ENCODE results near the gene KLC1. TPM values are rescaled to one million over a fixed set of nuclear protein-coding genes. Genes with fewer than 3 reads are reported as not detected.

The KLC1 gene
- total RNA-seq, 2 donors from 2014 or later = 185 to 201 TPM

- DNase-seq (ENCODE audit: low spot score) = no peak
- Histone ChIP-seq H3K4me3 (no peak overlapping the region), H3K27me3 (no peaks in the 10 kb centered on the region), H3K27ac (no peak overlapping the region), H3K36me3 (peaks cover 70% of the 10 kb centered on the region), H3K9me3 (no peaks in the 10 kb centered on the region), H3K4me1 (peaks cover 0 to 22% of the 10 kb centered on the region in 2 donors)
- TF ChIP-seq, protein P1, sequence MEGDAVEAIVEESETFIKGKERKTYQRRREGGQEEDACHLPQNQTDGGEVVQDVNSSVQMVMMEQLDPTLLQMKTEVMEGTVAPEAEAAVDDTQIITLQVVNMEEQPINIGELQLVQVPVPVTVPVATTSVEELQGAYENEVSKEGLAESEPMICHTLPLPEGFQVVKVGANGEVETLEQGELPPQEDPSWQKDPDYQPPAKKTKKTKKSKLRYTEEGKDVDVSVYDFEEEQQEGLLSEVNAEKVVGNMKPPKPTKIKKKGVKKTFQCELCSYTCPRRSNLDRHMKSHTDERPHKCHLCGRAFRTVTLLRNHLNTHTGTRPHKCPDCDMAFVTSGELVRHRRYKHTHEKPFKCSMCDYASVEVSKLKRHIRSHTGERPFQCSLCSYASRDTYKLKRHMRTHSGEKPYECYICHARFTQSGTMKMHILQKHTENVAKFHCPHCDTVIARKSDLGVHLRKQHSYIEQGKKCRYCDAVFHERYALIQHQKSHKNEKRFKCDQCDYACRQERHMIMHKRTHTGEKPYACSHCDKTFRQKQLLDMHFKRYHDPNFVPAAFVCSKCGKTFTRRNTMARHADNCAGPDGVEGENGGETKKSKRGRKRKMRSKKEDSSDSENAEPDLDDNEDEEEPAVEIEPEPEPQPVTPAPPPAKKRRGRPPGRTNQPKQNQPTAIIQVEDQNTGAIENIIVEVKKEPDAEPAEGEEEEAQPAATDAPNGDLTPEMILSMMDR (IDR thresholded peaks at IDR 0.05) = no peak
These were observed 55.5 kb downstream of the KLC1 start for GRCh38 chr14:103684471-103684870.

DNA sequence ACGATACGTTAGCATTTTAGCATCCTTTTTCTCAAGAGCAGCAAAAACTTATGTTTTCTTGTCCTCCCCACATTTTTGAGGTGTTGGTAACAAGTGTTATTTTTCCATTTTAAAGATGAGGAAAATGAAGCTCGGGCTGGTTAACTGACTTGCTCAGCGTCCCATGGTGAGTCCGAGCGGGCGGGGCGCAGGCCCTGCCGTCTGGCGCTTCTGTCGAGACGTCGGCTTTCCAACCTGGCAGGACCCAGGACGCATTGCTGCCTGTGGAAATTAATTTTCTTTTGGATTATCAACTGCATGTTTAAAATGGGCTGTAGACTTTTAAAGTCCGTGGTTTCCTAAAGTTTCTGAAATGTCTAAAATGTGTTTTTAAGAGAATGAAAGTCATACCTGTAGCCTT lies 55.9 kb downstream of the KLC1 start:
- peaks cover 0 to 21% of the 10 kb centered on the region in 2 donors for H3K4me1 ChIP-seq
- no peak overlapping the region for H3K27ac ChIP-seq
- peaks cover 66% of the 10 kb centered on the region for H3K36me3 ChIP-seq
- no peaks in the 10 kb centered on the region for H3K27me3 ChIP-seq
- H3K4me3 ChIP-seq = no peak overlapping the region
- H3K9me3 ChIP-seq = no peaks in the 10 kb centered on the region
- TF ChIP-seq, protein P1 (IDR thresholded peaks at IDR 0.05) = no peak
- DNase-seq (ENCODE audit: low spot score) = no peak

- Histone ChIP-seq H3K36me3 (peaks cover 59% of the 10 kb centered on the region), H3K9me3 (no peaks in the 10 kb centered on the region), H3K4me3 (no peak overlapping the region), H3K4me1 (peaks cover 0 to 23% of the 10 kb centered on the region in 2 donors), H3K27ac (no peak overlapping the region), H3K27me3 (no peaks in the 10 kb centered on the region)
- TF ChIP-seq, protein P1 (IDR thresholded peaks at IDR 0.05) = no peak
- DNase-seq (ENCODE audit: low spot score) = no peak
These were observed 56.5 kb downstream of the KLC1 start for GRCh38 chr14:103685276-103686211.

- Histone ChIP-seq H3K9me3 (no peaks in the 10 kb centered on the region), H3K27me3 (no peaks in the 10 kb centered on the region), H3K4me3 (no peak overlapping the region), H3K36me3 (peaks cover 45% of the 10 kb centered on the region), H3K27ac (no peak overlapping the region), H3K4me1 (peaks cover 0 to 23% of the 10 kb centered on the region in 2 donors)
- TF ChIP-seq, protein P1 (IDR thresholded peaks at IDR 0.05) = no peak
- DNase-seq (ENCODE audit: low spot score) = no peak
These were observed 57.9 kb downstream of the KLC1 start for GRCh38 chr14:103686831-103687485.

DNA sequence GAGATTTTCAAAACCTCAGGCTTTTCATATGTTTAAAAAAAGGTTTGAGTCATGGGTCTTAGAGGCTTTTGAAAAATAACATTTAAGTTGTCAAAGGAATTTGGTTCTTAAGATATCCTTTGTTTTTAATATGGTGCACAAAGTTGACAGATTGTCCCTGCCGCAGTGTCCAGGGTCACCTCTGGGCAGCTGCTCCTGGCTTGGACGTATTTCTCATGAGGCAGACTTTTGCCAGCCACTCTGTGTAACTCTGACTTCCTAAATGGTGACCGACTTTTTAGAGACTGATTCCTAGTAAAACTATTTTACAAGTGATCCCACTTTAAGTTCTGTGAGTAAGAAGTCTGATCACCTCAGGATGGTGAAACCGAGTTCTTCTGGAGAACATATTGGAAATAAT lies 58.7 kb downstream of the KLC1 start:
- Histone ChIP-seq H3K4me1 (peaks cover 0 to 23% of the 10 kb centered on the region in 2 donors), H3K4me3 (no peak overlapping the region), H3K9me3 (no peaks in the 10 kb centered on the region), H3K36me3 (peaks cover 49% of the 10 kb centered on the region), H3K27ac (no peak overlapping the region), H3K27me3 (no peaks in the 10 kb centered on the region)
- no peak for DNase-seq (ENCODE audit: low spot score)
- TF ChIP-seq, protein P1 (IDR thresholded peaks at IDR 0.05) = no peak

Measured in right atrium auricular region (tissue), 2 donors.